Measurements from ENCODE around the gene ANKRD12. TPM values are rescaled to one million over a fixed set of nuclear protein-coding genes. Genes with fewer than 3 reads are reported as not detected.

ANKRD12 gene
- total RNA-seq, 1 experiment from 2014 or later, result 23.5 TPM

DNA sequence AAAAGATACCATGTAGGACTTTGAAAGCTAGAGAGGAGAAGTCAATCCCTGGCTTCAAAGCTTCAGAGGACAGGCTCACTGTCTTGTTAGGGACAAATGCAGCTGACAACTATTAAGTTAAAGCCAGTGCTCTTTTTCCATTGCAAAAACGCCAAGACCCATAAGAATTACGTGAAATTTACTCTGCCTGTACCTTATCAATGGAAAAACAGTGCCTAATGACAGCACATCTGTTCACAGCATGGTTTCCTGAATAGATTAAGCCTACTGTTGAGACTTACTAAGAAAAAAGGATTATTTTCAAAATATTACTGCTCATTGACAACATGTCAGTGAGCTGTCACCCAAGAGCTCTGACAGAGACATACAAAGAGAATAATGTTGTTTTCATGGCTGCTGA, 52.9 kb downstream of the ANKRD12 start:
- BruUV-seq (replicated peaks), result no TSS peak
- Histone ChIP-seq H3K9ac (ENCODE audit: low read length) (no peak overlapping the region), H2AFZ (ENCODE audit: low read depth, low read length, poor library complexity, severe bottlenecking) (no peak overlapping the region), H3K9me3 (ENCODE audit: control insufficient read depth in 1 of 2, insufficient read depth in 1 of 2, low read depth in 1 of 2, low read length in 2 of 2) (no peaks in the 10 kb centered on the region), H3K27me3 (ENCODE audit: insufficient read depth, low read length) (no peaks in the 10 kb centered on the region), H3K9me2 (ENCODE audit: insufficient read depth) (no peaks in the 10 kb centered on the region), H3K27ac (ENCODE audit: low read depth, low read length) (no peak overlapping the region), H3K4me2 (ENCODE audit: low read length) (no peak overlapping the region), H3K4me3 (replicated peaks in 1 of 2; ENCODE audit: low read depth in 1 of 2, low read length in 2 of 2) (no peak overlapping the region), H3K79me2 (ENCODE audit: insufficient read depth, low read length) (no peaks in the 10 kb centered on the region), H4K20me1 (ENCODE audit: insufficient read depth) (no peaks in the 10 kb centered on the region), H3K4me1 (ENCODE audit: control insufficient read depth in 1 of 2, insufficient read depth in 2 of 2, low read length in 2 of 2) (no peaks in the 10 kb centered on the region), H3K36me3 (ENCODE audit: control insufficient read depth in 1 of 2, insufficient read depth in 2 of 2, low read length in 2 of 2) (no peaks in the 10 kb centered on the region)
- TF ChIP-seq TCF7L2 (IDR thresholded peaks at IDR 0.05; ENCODE audit: borderline replicate concordance, extremely low read depth, insufficient read depth, insufficient read length) (no peak), ZFX (IDR thresholded peaks at IDR 0.05) (no peak), ZNF274 (IDR thresholded peaks at IDR 0.05; ENCODE audit: low read depth, low read length) (no peak), EGR1 (IDR thresholded peaks at IDR 0.05; ENCODE audit: low read depth) (no peak), SP1 (IDR thresholded peaks at IDR 0.05; ENCODE audit: low read depth) (no peak), JUND (IDR thresholded peaks at IDR 0.05) (no peak), RAD21 (IDR thresholded peaks at IDR 0.05; ENCODE audit: low read depth) (no peak), POLR2A (IDR thresholded peaks at IDR 0.05; ENCODE audit: borderline replicate concordance, extremely low read depth, insufficient read depth, insufficient read length) (no peak), EZH2 (IDR thresholded peaks at IDR 0.05) (no peak), SRF (IDR thresholded peaks at IDR 0.05; ENCODE audit: low read depth) (no peak), CBX3 (IDR thresholded peaks at IDR 0.05; ENCODE audit: low read depth) (no peak), POLR2AphosphoS5 (IDR thresholded peaks at IDR 0.05; ENCODE audit: low read depth, low read length) (no peak), SIN3A (IDR thresholded peaks at IDR 0.05; ENCODE audit: low read depth) (no peak)
- TF ChIP-seq, protein P1, sequence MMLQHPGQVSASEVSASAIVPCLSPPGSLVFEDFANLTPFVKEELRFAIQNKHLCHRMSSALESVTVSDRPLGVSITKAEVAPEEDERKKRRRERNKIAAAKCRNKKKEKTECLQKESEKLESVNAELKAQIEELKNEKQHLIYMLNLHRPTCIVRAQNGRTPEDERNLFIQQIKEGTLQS (IDR thresholded peaks at IDR 0.05), result no peak
- TF ChIP-seq, protein P2, sequence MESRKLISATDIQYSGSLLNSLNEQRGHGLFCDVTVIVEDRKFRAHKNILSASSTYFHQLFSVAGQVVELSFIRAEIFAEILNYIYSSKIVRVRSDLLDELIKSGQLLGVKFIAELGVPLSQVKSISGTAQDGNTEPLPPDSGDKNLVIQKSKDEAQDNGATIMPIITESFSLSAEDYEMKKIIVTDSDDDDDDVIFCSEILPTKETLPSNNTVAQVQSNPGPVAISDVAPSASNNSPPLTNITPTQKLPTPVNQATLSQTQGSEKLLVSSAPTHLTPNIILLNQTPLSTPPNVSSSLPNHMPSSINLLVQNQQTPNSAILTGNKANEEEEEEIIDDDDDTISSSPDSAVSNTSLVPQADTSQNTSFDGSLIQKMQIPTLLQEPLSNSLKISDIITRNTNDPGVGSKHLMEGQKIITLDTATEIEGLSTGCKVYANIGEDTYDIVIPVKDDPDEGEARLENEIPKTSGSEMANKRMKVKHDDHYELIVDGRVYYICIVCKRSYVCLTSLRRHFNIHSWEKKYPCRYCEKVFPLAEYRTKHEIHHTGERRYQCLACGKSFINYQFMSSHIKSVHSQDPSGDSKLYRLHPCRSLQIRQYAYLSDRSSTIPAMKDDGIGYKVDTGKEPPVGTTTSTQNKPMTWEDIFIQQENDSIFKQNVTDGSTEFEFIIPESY (IDR thresholded peaks at IDR 0.05; ENCODE audit: extremely low read depth, insufficient replicate concordance, low read length), result no peak
- TF ChIP-seq, protein P3, sequence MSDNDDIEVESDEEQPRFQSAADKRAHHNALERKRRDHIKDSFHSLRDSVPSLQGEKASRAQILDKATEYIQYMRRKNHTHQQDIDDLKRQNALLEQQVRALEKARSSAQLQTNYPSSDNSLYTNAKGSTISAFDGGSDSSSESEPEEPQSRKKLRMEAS (IDR thresholded peaks at IDR 0.05), result no peak
- TF ChIP-seq, protein P4, sequence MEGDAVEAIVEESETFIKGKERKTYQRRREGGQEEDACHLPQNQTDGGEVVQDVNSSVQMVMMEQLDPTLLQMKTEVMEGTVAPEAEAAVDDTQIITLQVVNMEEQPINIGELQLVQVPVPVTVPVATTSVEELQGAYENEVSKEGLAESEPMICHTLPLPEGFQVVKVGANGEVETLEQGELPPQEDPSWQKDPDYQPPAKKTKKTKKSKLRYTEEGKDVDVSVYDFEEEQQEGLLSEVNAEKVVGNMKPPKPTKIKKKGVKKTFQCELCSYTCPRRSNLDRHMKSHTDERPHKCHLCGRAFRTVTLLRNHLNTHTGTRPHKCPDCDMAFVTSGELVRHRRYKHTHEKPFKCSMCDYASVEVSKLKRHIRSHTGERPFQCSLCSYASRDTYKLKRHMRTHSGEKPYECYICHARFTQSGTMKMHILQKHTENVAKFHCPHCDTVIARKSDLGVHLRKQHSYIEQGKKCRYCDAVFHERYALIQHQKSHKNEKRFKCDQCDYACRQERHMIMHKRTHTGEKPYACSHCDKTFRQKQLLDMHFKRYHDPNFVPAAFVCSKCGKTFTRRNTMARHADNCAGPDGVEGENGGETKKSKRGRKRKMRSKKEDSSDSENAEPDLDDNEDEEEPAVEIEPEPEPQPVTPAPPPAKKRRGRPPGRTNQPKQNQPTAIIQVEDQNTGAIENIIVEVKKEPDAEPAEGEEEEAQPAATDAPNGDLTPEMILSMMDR (IDR thresholded peaks at IDR 0.05 in 2 of 3, conservative IDR thresholded peaks at IDR 0.05 in 1 of 3; ENCODE audit: borderline replicate concordance in 1 of 3, insufficient read depth in 1 of 3, low read depth in 2 of 3, low read length in 2 of 3), result no peak
- TF ChIP-seq, protein P5, sequence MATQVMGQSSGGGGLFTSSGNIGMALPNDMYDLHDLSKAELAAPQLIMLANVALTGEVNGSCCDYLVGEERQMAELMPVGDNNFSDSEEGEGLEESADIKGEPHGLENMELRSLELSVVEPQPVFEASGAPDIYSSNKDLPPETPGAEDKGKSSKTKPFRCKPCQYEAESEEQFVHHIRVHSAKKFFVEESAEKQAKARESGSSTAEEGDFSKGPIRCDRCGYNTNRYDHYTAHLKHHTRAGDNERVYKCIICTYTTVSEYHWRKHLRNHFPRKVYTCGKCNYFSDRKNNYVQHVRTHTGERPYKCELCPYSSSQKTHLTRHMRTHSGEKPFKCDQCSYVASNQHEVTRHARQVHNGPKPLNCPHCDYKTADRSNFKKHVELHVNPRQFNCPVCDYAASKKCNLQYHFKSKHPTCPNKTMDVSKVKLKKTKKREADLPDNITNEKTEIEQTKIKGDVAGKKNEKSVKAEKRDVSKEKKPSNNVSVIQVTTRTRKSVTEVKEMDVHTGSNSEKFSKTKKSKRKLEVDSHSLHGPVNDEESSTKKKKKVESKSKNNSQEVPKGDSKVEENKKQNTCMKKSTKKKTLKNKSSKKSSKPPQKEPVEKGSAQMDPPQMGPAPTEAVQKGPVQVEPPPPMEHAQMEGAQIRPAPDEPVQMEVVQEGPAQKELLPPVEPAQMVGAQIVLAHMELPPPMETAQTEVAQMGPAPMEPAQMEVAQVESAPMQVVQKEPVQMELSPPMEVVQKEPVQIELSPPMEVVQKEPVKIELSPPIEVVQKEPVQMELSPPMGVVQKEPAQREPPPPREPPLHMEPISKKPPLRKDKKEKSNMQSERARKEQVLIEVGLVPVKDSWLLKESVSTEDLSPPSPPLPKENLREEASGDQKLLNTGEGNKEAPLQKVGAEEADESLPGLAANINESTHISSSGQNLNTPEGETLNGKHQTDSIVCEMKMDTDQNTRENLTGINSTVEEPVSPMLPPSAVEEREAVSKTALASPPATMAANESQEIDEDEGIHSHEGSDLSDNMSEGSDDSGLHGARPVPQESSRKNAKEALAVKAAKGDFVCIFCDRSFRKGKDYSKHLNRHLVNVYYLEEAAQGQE (IDR thresholded peaks at IDR 0.05; ENCODE audit: low read depth), result no peak
- intact Hi-C loops (cut with micrococcal nuclease), result no loop called here
- ATAC-seq (no peak), DNase-seq (ENCODE audit: low read depth, low spot score) (no peak)
- RAD21 ChIA-PET (ENCODE audit: low non-redundant PET in 1 of 2, low total read pairs in 2 of 2, uncharacterized antibody in 2 of 2, unreplicated experiment in 2 of 2), result no interaction called here
- CTCF ChIA-PET, result no interaction called here
- POLR2A ChIA-PET, result no interaction called here
